Measurements from ENCODE around the gene CFAP126. TPM values are rescaled to one million over a fixed set of nuclear protein-coding genes. Genes with fewer than 3 reads are reported as not detected.

Gene CFAP126
- total RNA-seq, 4 donors from 2014 or later = not detected

DNA sequence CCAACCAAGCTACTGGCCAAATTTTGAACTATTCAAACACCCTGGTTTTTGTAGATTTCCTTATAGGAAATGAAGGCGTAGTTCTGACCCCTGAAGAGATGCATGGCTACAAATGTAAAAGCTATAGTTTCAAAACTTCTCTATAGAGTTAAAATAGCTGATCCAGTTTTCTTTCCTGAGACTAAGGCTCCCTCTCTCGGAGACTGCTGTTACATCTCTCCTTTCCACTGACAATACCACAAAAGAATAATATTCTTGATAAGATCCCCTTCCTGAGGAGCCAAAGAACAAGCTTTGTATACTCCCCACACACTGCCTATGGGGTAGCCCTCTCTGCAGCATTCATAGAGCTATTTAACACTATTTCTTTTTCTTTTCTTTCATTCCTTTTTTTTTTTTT is 6.7 kb upstream of the CFAP126 start:
- no peak for TF ChIP-seq CTCF (IDR thresholded peaks at IDR 0.05)
- ATAC-seq (ENCODE audit: low FRiP score) = no peak

GRCh38 chr1:161373442-161373841 is 5.8 kb upstream of the CFAP126 start:
- DNase-seq (ENCODE audit: low spot score) = no peak
- TF ChIP-seq CTCF (IDR thresholded peaks at IDR 0.05) = no peak
- no peak for ATAC-seq (ENCODE audit: low FRiP score)

More for the DNA sequence above, 6.7 kb upstream of the CFAP126 start:
- DNase-seq (ENCODE audit: low spot score) = no peak

DNA sequence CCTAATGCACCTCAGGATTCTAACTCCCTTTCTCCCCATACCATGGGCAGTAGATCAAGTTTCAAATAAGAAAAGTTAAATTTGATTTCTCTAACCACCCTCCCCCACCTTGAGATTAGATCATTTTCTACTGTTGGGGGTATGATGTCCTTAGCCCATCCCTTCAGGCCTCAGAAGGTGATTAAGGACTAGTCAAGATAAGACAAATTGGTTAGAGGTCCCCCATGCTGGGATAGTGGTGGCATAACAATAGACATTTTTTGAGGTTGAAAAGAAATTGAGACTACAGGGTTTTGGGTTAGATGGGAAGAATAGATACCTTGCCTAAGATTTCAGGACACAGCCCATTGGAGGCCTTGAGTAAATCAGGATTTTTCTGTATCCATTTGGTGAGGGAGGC is 2.5 kb downstream of the CFAP126 start:
- ATAC-seq (ENCODE audit: low FRiP score) = no peak
- DNase-seq (ENCODE audit: low spot score) = no peak
- TF ChIP-seq CTCF (IDR thresholded peaks at IDR 0.05) = no peak

- no peak for TF ChIP-seq CTCF (IDR thresholded peaks at IDR 0.05)
- ATAC-seq (ENCODE audit: low FRiP score) (no peak), DNase-seq (ENCODE audit: low spot score) (no peak)
These were observed 3.3 kb downstream of the CFAP126 start for GRCh38 chr1:161364332-161364731.

DNA sequence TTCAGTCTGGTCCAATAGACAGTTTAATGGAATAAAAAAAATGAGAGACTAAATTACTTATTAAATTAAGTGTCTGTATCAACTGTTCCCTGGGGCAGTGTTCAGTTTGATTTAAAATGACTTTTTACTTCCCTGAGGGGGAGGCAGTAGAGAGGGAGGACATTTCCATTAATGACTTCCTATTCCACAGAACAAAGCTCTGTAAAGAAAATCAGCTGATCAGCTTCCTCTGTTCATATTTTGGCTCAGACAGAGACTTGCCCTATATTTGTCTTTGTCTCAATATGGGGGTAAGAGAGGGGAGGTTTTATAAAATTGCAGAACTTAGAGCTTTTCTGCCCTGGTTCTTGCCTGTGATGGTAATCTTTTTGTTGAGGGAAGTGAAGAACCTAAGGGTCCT is 8.4 kb downstream of the CFAP126 start:
- no peak for DNase-seq (ENCODE audit: low spot score)
- no peak for TF ChIP-seq CTCF (IDR thresholded peaks at IDR 0.05)
- ATAC-seq (ENCODE audit: low FRiP score) = no peak

GRCh38 chr1:161357073-161357472 is 10.6 kb downstream of the CFAP126 start:
- DNase-seq (ENCODE audit: low spot score) (no peak), ATAC-seq (ENCODE audit: low FRiP score) (no peak)
- no peak for TF ChIP-seq CTCF (IDR thresholded peaks at IDR 0.05)

- ATAC-seq (ENCODE audit: low FRiP score) (no peak), DNase-seq (ENCODE audit: low spot score) (no peak)
- TF ChIP-seq CTCF (IDR thresholded peaks at IDR 0.05) = no peak
These were observed 16.2 kb downstream of the CFAP126 start for GRCh38 chr1:161351482-161351881.

Data from omental fat pad (tissue), 4 donors.